HG02678 (cell line): ENCODE data around the gene WNT10A.

ENCODE experiments used
- ATAC-seq: cut with Tn5 transposase; IDR thresholded peaks from one replicate; pipeline ENCODE4 v1.9.1; 2021; ENCODE audit warnings: mild to moderate bottlenecking, moderate library complexity; ENCODE audit not compliant: unreplicated experiment

The WNT10A gene

GRCh38 chr2:218876562-218877219, 4.0 kb upstream of the WNT10A start:
- no peak for ATAC-seq

GRCh38 chr2:218877331-218877730, 3.3 kb upstream of the WNT10A start:
- no peak for ATAC-seq

GRCh38 chr2:218877891-218878290, 2.8 kb upstream of the WNT10A start:
- ATAC-seq = no peak

- ATAC-seq = no peak
Measured at GRCh38 chr2:218878486-218878885, 2.2 kb upstream of the WNT10A start.

- ATAC-seq = no peak
Measured at GRCh38 chr2:218878926-218879761, 1.5 kb upstream of the WNT10A start.

- ATAC-seq = no peak
Measured at GRCh38 chr2:218879776-218880101, 913 bp upstream of the WNT10A start.

- no peak for ATAC-seq
Measured at GRCh38 chr2:218880859-218881594, 375 bp downstream of the WNT10A start.

- ATAC-seq = no peak
Measured at GRCh38 chr2:218881744-218882460, 1.2 kb downstream of the WNT10A start.

GRCh38 chr2:218882461-218882816, 1.8 kb downstream of the WNT10A start:
- ATAC-seq = no peak

- no peak for ATAC-seq
Measured at GRCh38 chr2:218882866-218883366, 2.3 kb downstream of the WNT10A start.

GRCh38 chr2:218883491-218884490, 3.1 kb downstream of the WNT10A start:
- no peak for ATAC-seq

GRCh38 chr2:218884519-218884918, 3.9 kb downstream of the WNT10A start:
- no peak for ATAC-seq

- ATAC-seq = peak; percentile 58
Measured at GRCh38 chr2:218885981-218886947, 5.6 kb downstream of the WNT10A start.

- ATAC-seq = no peak
Measured at GRCh38 chr2:218887079-218887478, 6.4 kb downstream of the WNT10A start.

- ATAC-seq = no peak
Measured at GRCh38 chr2:218888341-218888740, 7.7 kb downstream of the WNT10A start.

- no peak for ATAC-seq
Measured at GRCh38 chr2:218889937-218890336, 9.3 kb downstream of the WNT10A start.

- no peak for ATAC-seq
Measured at GRCh38 chr2:218890369-218890768, 9.7 kb downstream of the WNT10A start.

GRCh38 chr2:218891275-218892135, 10.9 kb downstream of the WNT10A start:
- ATAC-seq = no peak
